Gastroesophageal sphincter (tissue), 4 donors: ENCODE results near the gene BCAS3. TPM values are rescaled to one million over a fixed set of nuclear protein-coding genes. Genes with fewer than 3 reads are reported as not detected.

Source experiments
- ATAC-seq: fragments of 150-250 bp; one replicate; pipeline ENCODE4 v1.9.1; 2016; ENCODE audit warnings: mild to moderate bottlenecking, moderate library complexity
- H3K27ac ChIP-seq, 4 donors: fragments of 200-600 bp; sonication (generic) in 3 of 4; 1 replicate in 3 of 4; 2 replicates in 1 of 4; pipeline ENCODE4 v1.5.1; 2016 to 2019
- H3K27me3 ChIP-seq: fragments of 200-600 bp; sonication (generic); one replicate; pipeline ENCODE4 v1.5.1; 2019
- H3K36me3 ChIP-seq, 2 donors: fragments of 200-600 bp; sonication (generic); one replicate each; pipeline ENCODE4 v1.5.1; 2019; ENCODE audit warnings: control low read depth in 1 of 2
- H3K4me1 ChIP-seq, 3 donors: fragments of 200-600 bp; sonication (generic); 1 replicate in 2 of 3; 2 replicates in 1 of 3; pipeline ENCODE4 v1.5.1; 2016 to 2019; ENCODE audit warnings: control low read depth in 2 of 3
- H3K4me3 ChIP-seq, 2 donors: fragments of 200-600 bp; sonication (generic); one replicate each; pipeline ENCODE4 v1.5.1; 2019; ENCODE audit warnings: mild to moderate bottlenecking in 1 of 2, moderate library complexity in 1 of 2
- H3K9me3 ChIP-seq, 3 donors: fragments of 200-600 bp; sonication (generic); one replicate each; pipeline ENCODE4 v1.5.1; 2017 to 2019; ENCODE audit warnings: control low read depth in 2 of 3
- CTCF ChIP-seq, 4 experiments: fragments of 200-600 bp in 2 of 4; fragments of 450-650 bp in 2 of 4; sonication (generic) in 1 of 4; IDR thresholded peaks; one replicate each; pipeline ENCODE4 v1.5.1; 2017 to 2019; ENCODE audit warnings: antibody characterized with exemption in 4 of 4, mild to moderate bottlenecking in 2 of 4, moderate library complexity in 2 of 4
- EP300 ChIP-seq: sonication (generic); formaldehyde crosslinking; IDR thresholded peaks from one replicate; pipeline ENCODE4 v1.6.1; 2017; ENCODE audit warnings: antibody characterized with exemption, mild to moderate bottlenecking
- POLR2A ChIP-seq, 2 donors: fragments of 450-650 bp; IDR thresholded peaks; one replicate each; pipeline ENCODE4 v1.6.1; 2017; ENCODE audit warnings: antibody characterized with exemption in 2 of 2, mild to moderate bottlenecking in 2 of 2, moderate library complexity in 1 of 2
- POLR2AphosphoS5 ChIP-seq: sonication (generic); formaldehyde crosslinking; IDR thresholded peaks from one replicate; pipeline ENCODE4 v1.6.1; 2017; ENCODE audit warnings: antibody characterized with exemption
- WGBS, 2 donors: methylation state at CpG; one replicate each; pipeline ENCODE4 v1.1.5; 2018; ENCODE audit warnings: low coverage in 1 of 2; 5-methylcytosine and 5-hydroxymethylcytosine counted together
- total RNA-seq, 4 donors: library from RNA; depleted of rRNA; stranded (reverse); fragments of >200 nt; gene quantifications; one replicate each; pipeline ENCODE4 v1.1.0, GENCODE V29; 2016

Gene BCAS3
- total RNA-seq, 4 donors from 2014 or later, result 18.8 to 37.0 (median 34.5) TPM

- ATAC-seq, result no peak
- H3K4me1 ChIP-seq, result no peaks in the 10 kb centered on the region
- H3K27me3 ChIP-seq, result no peaks in the 10 kb centered on the region
- no peaks in the 10 kb centered on the region for H3K9me3 ChIP-seq
- no peaks in the 10 kb centered on the region for H3K36me3 ChIP-seq
- H3K4me3 ChIP-seq, result no peak overlapping the region
- no peak overlapping the region for H3K27ac ChIP-seq
- 85 to 100% methylated on average over 1 to 2 of the region's 2 CpGs for WGBS, 2 donors
- no peak for TF ChIP-seq CTCF (IDR thresholded peaks at IDR 0.05)
- TF ChIP-seq EP300, result no peak
- TF ChIP-seq POLR2AphosphoS5, result no peak
- TF ChIP-seq POLR2A (IDR thresholded peaks at IDR 0.05), result no peak
These were observed 490.9 kb downstream of the BCAS3 start for GRCh38 chr17:61168506-61168905.

GRCh38 chr17:61174310-61174709, 496.7 kb downstream of the BCAS3 start:
- H3K27me3 ChIP-seq, result no peaks in the 10 kb centered on the region
- H3K27ac ChIP-seq, result no peak overlapping the region
- ATAC-seq, result no peak
- H3K4me3 ChIP-seq, result no peak overlapping the region
- no peaks in the 10 kb centered on the region for H3K36me3 ChIP-seq
- TF ChIP-seq POLR2A (IDR thresholded peaks at IDR 0.05) (no peak), POLR2AphosphoS5 (no peak), EP300 (no peak), CTCF (IDR thresholded peaks at IDR 0.05) (no peak)
- H3K4me1 ChIP-seq, result no peaks in the 10 kb centered on the region
- WGBS, 2 donors, result 92 to 100% methylated on average over 1 of the region's 1 CpG
- H3K9me3 ChIP-seq, result no peaks in the 10 kb centered on the region

GRCh38 chr17:61175298-61176142, 497.9 kb downstream of the BCAS3 start:
- Histone ChIP-seq H3K9me3 (no peaks in the 10 kb centered on the region), H3K27me3 (no peaks in the 10 kb centered on the region), H3K27ac (no peak overlapping the region), H3K4me3 (no peak overlapping the region), H3K4me1 (no peaks in the 10 kb centered on the region), H3K36me3 (no peaks in the 10 kb centered on the region)
- TF ChIP-seq POLR2AphosphoS5 (no peak), CTCF (IDR thresholded peaks at IDR 0.05) (no peak), EP300 (no peak), POLR2A (IDR thresholded peaks at IDR 0.05) (no peak)
- WGBS, 2 donors, result 94 to 96% methylated on average over 4 of the region's 4 CpGs
- no peak for ATAC-seq

GRCh38 chr17:61177351-61177750, 499.7 kb downstream of the BCAS3 start:
- ATAC-seq, result no peak
- no peaks in the 10 kb centered on the region for H3K4me1 ChIP-seq
- no peaks in the 10 kb centered on the region for H3K9me3 ChIP-seq
- WGBS, 2 donors, result 89 to 100% methylated on average over 2 of the region's 2 CpGs
- H3K27me3 ChIP-seq, result no peaks in the 10 kb centered on the region
- no peaks in the 10 kb centered on the region for H3K36me3 ChIP-seq
- no peak overlapping the region for H3K27ac ChIP-seq
- TF ChIP-seq POLR2A (IDR thresholded peaks at IDR 0.05) (no peak), CTCF (IDR thresholded peaks at IDR 0.05) (no peak), POLR2AphosphoS5 (no peak)
- no peak overlapping the region for H3K4me3 ChIP-seq

- no peaks in the 10 kb centered on the region for H3K4me1 ChIP-seq
- no peaks in the 10 kb centered on the region for H3K27me3 ChIP-seq
- no peak overlapping the region for H3K27ac ChIP-seq
- 74 to 92% methylated on average over 1 of the region's 1 CpG for WGBS, 2 donors
- ATAC-seq, result no peak
- no peak for TF ChIP-seq CTCF (IDR thresholded peaks at IDR 0.05)
- no peak for TF ChIP-seq POLR2A (IDR thresholded peaks at IDR 0.05)
- TF ChIP-seq EP300, result no peak
- no peak for TF ChIP-seq POLR2AphosphoS5
- H3K9me3 ChIP-seq, result no peaks in the 10 kb centered on the region
- no peaks in the 10 kb centered on the region for H3K36me3 ChIP-seq
- no peak overlapping the region for H3K4me3 ChIP-seq
These were observed 500.6 kb downstream of the BCAS3 start for GRCh38 chr17:61178284-61178683.
